SK-N-SH (cell line): ENCODE results near the gene PPM1A. TPM values are rescaled to one million over a fixed set of nuclear protein-coding genes. Genes with fewer than 3 reads are reported as not detected.

Experiments
- CTCF ChIA-PET: fragments of 300-600, 350-600 bp; formaldehyde crosslinking; extraction: SDS; loops from one replicate; lab custom pipeline; 2021; lab: Yijun Ruan, JAX
- POLR2A ChIA-PET: fragments of 350-600 bp; sonication (Branson Sonifier 250); formaldehyde crosslinking; extraction: SDS; loops from one replicate; lab custom pipeline; 2020; ENCODE audit warnings: antibody characterized with exemption, inconsistent platforms; lab: Yijun Ruan, JAX
- DNase-seq: peaks from one replicate; pipeline ENCODE4 v3.0.0; 2012
- H2AFZ ChIP-seq: fragments of 200-600 bp; sonication (generic); 2 replicates; pipeline ENCODE4 v1.8.1; 2016; ENCODE audit warnings: antibody characterized with exemption, mild to moderate bottlenecking, low read depth
- H3F3A ChIP-seq: fragments of 200-600 bp; sonication (generic); replicated peaks from 2 replicates; pipeline ENCODE3; 2016; ENCODE audit warnings: antibody characterized with exemption, mild to moderate bottlenecking; ENCODE audit not compliant: insufficient read depth
- H3K27ac ChIP-seq, 2 experiments: fragments of 200-500 bp in 1 of 2; fragments of 200-600 bp in 1 of 2; sonication (Bioruptor generic) in 1 of 2; sonication (generic), shearing (Covaris generic) in 1 of 2; 2 replicates each; pipeline versions ENCODE4 v1.5.1 to v1.6.1; 2014 to 2016; ENCODE audit warnings: low read depth in 2 of 2, inconsistent platforms in 1 of 2, low read length in 1 of 2, mild to moderate bottlenecking in 1 of 2, mixed read lengths in 1 of 2
- H3K27me3 ChIP-seq: fragments of 200-600 bp; sonication (generic), shearing (Covaris generic); 2 replicates; pipeline ENCODE4 v1.6.1; 2016; ENCODE audit warnings: mixed run types; ENCODE audit not compliant: insufficient read depth
- H3K36me3 ChIP-seq, 2 experiments: fragments of 200-500 bp in 1 of 2; fragments of 200-600 bp in 1 of 2; sonication (Bioruptor generic) in 1 of 2; sonication (generic) in 1 of 2; replicated peaks in 1 of 2; 2 replicates each; pipeline versions ENCODE3 to v1.5.1; 2014 to 2016; ENCODE audit warnings: low read length in 1 of 2, mild to moderate bottlenecking in 1 of 2; ENCODE audit not compliant: insufficient read depth in 2 of 2, control insufficient read depth in 1 of 2
- H3K4me1 ChIP-seq, 2 experiments: fragments of 200-500 bp in 1 of 2; fragments of 200-600 bp in 1 of 2; sonication (Bioruptor generic) in 1 of 2; sonication (generic), shearing (Covaris generic) in 1 of 2; 2 replicates each; pipeline versions ENCODE4 v1.5.1 to v1.6.1; 2014 to 2016; ENCODE audit warnings: low read depth in 1 of 2, low read length in 1 of 2, mixed run types in 1 of 2; ENCODE audit not compliant: insufficient read depth in 2 of 2, control insufficient read depth in 1 of 2
- H3K4me2 ChIP-seq: fragments of 200-600 bp; sonication (generic), shearing (Covaris generic); 2 replicates; pipeline ENCODE4 v1.6.1; 2017; ENCODE audit warnings: mixed run types
- H3K4me3 ChIP-seq, 2 experiments: fragments of 200-500 bp in 1 of 2; fragments of 200-600 bp in 1 of 2; sonication (Bioruptor generic) in 1 of 2; sonication (generic), shearing (Covaris generic) in 1 of 2; 2 replicates each; pipeline versions ENCODE4 v1.5.1 to v1.8.1; 2014 to 2016; ENCODE audit warnings: low read depth in 2 of 2, inconsistent platforms in 1 of 2, low read length in 1 of 2, mild to moderate bottlenecking in 1 of 2, mixed read lengths in 1 of 2, moderate library complexity in 1 of 2
- H3K79me2 ChIP-seq: fragments of 200-600 bp; sonication (generic); 2 replicates; pipeline ENCODE4 v1.8.1; 2017; ENCODE audit warnings: mild to moderate bottlenecking; ENCODE audit not compliant: insufficient read depth
- H3K9ac ChIP-seq: fragments of 200-600 bp; sonication (generic); 2 replicates; pipeline ENCODE4 v1.6.1; 2017; ENCODE audit warnings: mixed run types
- H3K9me2 ChIP-seq: fragments of 200-600 bp; sonication (generic); 2 replicates; pipeline ENCODE4 v1.6.1; 2017; ENCODE audit warnings: mixed run types
- H3K9me3 ChIP-seq: fragments of 200-600 bp; sonication (generic); 2 replicates; pipeline ENCODE4 v1.6.1; 2017; ENCODE audit warnings: mixed run types, mild to moderate bottlenecking, moderate library complexity
- H4K20me1 ChIP-seq: fragments of 200-600 bp; sonication (generic); 2 replicates; pipeline ENCODE4 v1.6.1; 2017; ENCODE audit warnings: mild to moderate bottlenecking, mixed run types; ENCODE audit not compliant: insufficient read depth
- IRF3 ChIP-seq: fragments of 150-350 bp; IDR thresholded peaks from 2 replicates; pipeline ENCODE4 v1.6.1; 2016; ENCODE audit warnings: mild to moderate bottlenecking, low read depth, low read length
- PBX3 ChIP-seq: IDR thresholded peaks from 2 replicates; pipeline ENCODE4; 2012
- RCOR1 ChIP-seq: fragments of 150-350 bp; IDR thresholded peaks from 2 replicates; pipeline ENCODE4 v1.6.1; 2017; ENCODE audit warnings: antibody characterized with exemption, low read length
- REST ChIP-seq: IDR thresholded peaks from 2 replicates; pipeline ENCODE4 v1.6.1; 2012; ENCODE audit warnings: mild to moderate bottlenecking, low read depth, low read length, moderate library complexity
- TCF12 ChIP-seq: IDR thresholded peaks from 2 replicates; pipeline ENCODE4 v1.4.0; 2012
- USF1 ChIP-seq: IDR thresholded peaks from 2 replicates; pipeline ENCODE4 v1.4.0; 2012; ENCODE audit warnings: low read depth, borderline replicate concordance
- ZBTB33 ChIP-seq: IDR thresholded peaks from 2 replicates; pipeline ENCODE4 v1.4.0; 2012; ENCODE audit warnings: low read depth, borderline replicate concordance
- WGBS: methylation state at CpG from one replicate; pipeline ENCODE4 v1.1.6; 2017; ENCODE audit warnings: low lambda C conversion rate; 5-methylcytosine and 5-hydroxymethylcytosine counted together
- polyA plus RNA-seq, 3 experiments: library from polyadenylated mRNA; depleted of rRNA; stranded (reverse); fragments of >200 nt; gene quantifications; 2 replicates each; pipeline ENCODE4 v1.2.3, GENCODE V29; 2012

Gene PPM1A
- polyA plus RNA-seq, 1 of the 3 experiments (the other 2 are of a cell fraction): 12.3 TPM

GRCh38 chr14:60227291-60227690 lies 21.7 kb upstream of the PPM1A start:
- H3K9me3 ChIP-seq: peaks cover 4% of the 10 kb centered on the region
- no peak overlapping the region for H2AFZ ChIP-seq
- no peaks in the 10 kb centered on the region for H3F3A ChIP-seq
- WGBS: 91% methylated on average over 1 of the region's 1 CpG
- no peak overlapping the region for H3K4me3 ChIP-seq
- H3K9me2 ChIP-seq: no peaks in the 10 kb centered on the region
- H3K4me1 ChIP-seq: peaks cover 0 to 4% of the 10 kb centered on the region in 2 experiments; a peak in 1 of 4 replicates
- TF ChIP-seq PBX3: no peak
- no peak for TF ChIP-seq ZBTB33
- no peak for TF ChIP-seq IRF3
- no peak for TF ChIP-seq TCF12
- no peaks in the 10 kb centered on the region for H3K36me3 ChIP-seq
- no peak for DNase-seq
- H3K27me3 ChIP-seq: no peaks in the 10 kb centered on the region
- no peak overlapping the region for H3K9ac ChIP-seq
- H3K4me2 ChIP-seq: no peak overlapping the region
- no peak overlapping the region for H3K27ac ChIP-seq
- no peaks in the 10 kb centered on the region for H4K20me1 ChIP-seq
- no peaks in the 10 kb centered on the region for H3K79me2 ChIP-seq
- ChIA-PET POLR2A (no interaction called here), CTCF (no interaction called here)

GRCh38 chr14:60229614-60230013 lies 19.4 kb upstream of the PPM1A start:
- TF ChIP-seq USF1 (no peak), REST (no peak), RCOR1 (no peak)
- no peaks in the 10 kb centered on the region for H3K79me2 ChIP-seq
- H3K9me3 ChIP-seq: peaks cover 6% of the 10 kb centered on the region
- no peaks in the 10 kb centered on the region for H3K36me3 ChIP-seq
- H3K4me3 ChIP-seq: no peak overlapping the region
- H3K27me3 ChIP-seq: no peaks in the 10 kb centered on the region
- no peaks in the 10 kb centered on the region for H4K20me1 ChIP-seq
- no peak for DNase-seq
- H3K4me1 ChIP-seq: no peaks in the 10 kb centered on the region
- H3K9me2 ChIP-seq: no peaks in the 10 kb centered on the region
- POLR2A ChIA-PET: no interaction called here
- no peak overlapping the region for H3K27ac ChIP-seq
- no peak overlapping the region for H2AFZ ChIP-seq
- H3F3A ChIP-seq: no peaks in the 10 kb centered on the region
- H3K4me2 ChIP-seq: no peak overlapping the region
- H3K9ac ChIP-seq: no peak overlapping the region
- CTCF ChIA-PET: no interaction called here
